ENCODE results near the gene CLEC16A.

CLEC16A gene

GRCh38 chr16:10971560-10971961 is 27.2 kb downstream of the CLEC16A start:
- peak; percentile 80 for DNase-seq

GRCh38 chr16:10972108-10972818 is 27.9 kb downstream of the CLEC16A start:
- DNase-seq = no peak

DNA sequence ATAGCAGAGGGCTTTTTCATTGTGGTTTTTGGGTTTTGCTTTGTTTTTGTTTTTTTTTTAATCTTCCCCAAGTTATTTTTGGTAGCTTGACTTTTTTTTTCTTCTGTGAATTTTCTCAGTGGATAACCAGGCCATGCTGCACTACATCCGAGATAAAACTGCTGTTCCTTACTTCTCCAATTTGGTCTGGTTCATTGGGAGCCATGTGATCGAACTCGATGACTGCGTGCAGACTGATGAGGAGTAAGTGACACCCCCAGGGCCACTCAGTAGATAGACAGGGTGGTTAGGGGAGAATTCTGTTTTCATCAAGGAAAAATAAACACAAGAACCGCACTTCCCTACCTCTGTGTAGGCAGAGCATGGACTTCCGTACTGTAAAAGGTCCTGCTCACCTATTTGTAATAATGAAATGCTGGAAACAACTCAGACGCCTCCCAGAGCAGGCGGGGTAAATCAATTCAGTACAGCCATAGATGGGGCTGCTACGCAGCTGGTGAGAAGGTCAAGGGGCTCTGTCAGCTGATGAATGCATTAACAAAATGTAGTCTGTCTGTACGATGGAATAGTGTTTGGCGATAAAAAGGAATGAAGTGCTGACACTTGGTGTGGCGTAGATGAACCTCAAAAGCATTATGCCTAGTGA is 28.6 kb downstream of the CLEC16A start:
- no peak for DNase-seq

GRCh38 chr16:10976634-10977033 is 32.3 kb downstream of the CLEC16A start:
- no peak for DNase-seq

- DNase-seq = no peak
These were observed 33.8 kb downstream of the CLEC16A start for GRCh38 chr16:10978124-10978523.

GRCh38 chr16:10978871-10979446 is 34.6 kb downstream of the CLEC16A start:
- DNase-seq = no peak

GRCh38 chr16:10979717-10980601 is 35.6 kb downstream of the CLEC16A start:
- DNase-seq = no peak

GRCh38 chr16:10980813-10981212 is 36.4 kb downstream of the CLEC16A start:
- no peak for DNase-seq

DNA sequence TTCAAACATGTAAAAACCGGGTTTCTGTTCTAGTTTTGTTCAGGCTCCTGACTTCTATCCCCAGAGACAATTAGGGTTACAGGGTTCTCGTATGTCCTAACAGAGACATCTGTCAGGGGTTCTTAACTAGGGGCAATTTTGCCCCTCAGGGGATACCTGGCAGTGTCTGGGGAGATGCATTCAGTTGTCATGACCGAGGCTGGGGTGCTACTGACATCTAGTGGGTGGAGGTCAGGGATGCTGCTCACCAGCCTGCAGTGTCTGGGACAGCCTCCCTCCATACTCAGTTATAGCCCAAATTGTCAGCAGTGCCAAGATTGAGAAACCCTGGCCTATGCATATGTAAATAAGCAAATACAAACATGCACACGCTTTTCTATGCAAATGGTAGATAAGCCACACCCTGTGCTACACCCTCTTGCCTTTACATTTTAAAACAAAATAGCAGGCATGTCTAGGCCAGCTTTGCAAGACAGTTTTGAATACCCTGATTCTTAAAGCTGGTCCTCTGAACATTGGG is 37.4 kb downstream of the CLEC16A start:
- peak; percentile 29 for DNase-seq

GRCh38 chr16:10982465-10983150 is 38.2 kb downstream of the CLEC16A start:
- no peak for DNase-seq

GRCh38 chr16:10983159-10983558 is 38.8 kb downstream of the CLEC16A start:
- DNase-seq = no peak

GRCh38 chr16:10984509-10984908 is 40.1 kb downstream of the CLEC16A start:
- DNase-seq = no peak

DNA sequence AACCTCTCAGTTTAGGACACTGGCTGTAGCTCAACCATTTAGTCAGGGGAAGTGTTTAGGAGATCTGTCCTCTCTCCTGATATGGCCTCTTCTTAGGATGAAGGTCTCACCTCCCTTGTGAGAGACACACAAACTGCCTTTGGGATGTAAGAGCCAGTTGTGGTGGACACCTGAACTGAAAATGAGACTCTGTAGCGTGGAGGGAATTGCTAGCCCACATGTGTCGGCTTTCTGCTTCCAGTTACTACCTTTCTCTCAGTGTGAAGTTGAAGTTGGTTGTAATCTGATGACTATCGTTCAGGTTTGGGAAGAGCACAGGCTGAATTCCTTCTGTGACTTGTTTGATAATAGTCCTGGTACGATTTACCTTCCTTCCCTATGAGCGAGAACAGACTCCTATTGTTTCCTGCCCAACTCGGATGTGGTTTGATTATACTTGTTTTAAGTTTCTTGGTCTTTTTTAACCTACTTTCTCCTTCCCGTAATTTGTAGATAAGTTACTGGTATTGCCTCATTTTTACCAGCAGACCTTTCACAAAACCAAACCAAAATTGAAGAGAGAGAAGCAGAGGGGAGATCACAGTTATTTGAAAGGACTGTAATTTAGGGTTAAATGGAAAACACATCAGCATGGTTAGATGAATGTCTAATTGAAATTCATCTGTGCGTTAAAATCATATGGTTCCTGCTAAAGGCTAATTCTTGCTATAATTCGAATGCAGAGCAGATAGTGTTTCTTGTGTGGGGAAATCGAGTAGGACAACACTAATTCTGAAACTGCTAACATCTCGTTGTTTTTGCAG is 43.2 kb downstream of the CLEC16A start:
- DNase-seq = no peak

GRCh38 chr16:10988164-10988803 is 43.9 kb downstream of the CLEC16A start:
- no peak for DNase-seq

GRCh38 chr16:10988879-10989278 is 44.5 kb downstream of the CLEC16A start:
- no peak for DNase-seq

DNA sequence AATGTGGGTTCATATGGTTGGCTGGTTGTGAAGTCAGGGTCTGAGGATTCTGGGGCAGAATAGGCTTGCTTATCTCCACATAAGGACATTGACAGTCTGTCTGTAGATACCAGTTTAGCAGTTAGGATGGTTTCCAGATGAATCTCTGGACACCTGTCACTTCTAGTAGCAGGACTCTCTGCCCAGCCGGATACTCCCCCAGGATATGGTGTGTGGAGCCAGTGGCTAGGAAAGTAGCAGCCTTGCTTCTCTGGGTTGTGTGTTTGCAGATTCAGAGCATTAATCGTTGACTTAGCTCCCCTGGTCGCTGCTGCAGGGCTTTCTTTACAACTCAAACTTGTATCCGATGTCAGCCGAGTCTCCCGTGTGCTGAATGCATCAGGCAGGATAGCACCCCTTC is 45.2 kb downstream of the CLEC16A start:
- no peak for DNase-seq

DNA sequence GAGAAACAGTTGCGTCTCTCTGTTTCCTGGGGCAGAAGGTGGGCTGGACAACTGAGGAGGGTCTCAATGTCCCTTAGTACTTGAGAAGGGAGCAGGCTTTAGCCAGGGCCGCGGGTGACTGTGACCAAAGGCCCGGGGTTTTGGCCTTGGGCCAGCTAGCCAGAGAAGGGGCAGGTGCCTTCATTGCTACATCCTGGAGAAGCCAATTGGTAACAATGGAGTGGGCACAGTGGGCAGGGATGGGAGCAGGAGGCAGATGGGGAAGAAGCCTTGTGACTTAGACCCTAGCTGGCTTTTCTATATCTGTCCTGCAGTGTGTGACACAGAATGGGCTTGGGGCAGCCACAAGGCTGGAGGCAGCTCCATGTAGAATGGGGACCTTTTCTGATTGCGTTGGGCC is 46.0 kb downstream of the CLEC16A start:
- DNase-seq = peak; percentile 20

GRCh38 chr16:10992112-10992511 is 47.7 kb downstream of the CLEC16A start:
- DNase-seq = no peak

DNA sequence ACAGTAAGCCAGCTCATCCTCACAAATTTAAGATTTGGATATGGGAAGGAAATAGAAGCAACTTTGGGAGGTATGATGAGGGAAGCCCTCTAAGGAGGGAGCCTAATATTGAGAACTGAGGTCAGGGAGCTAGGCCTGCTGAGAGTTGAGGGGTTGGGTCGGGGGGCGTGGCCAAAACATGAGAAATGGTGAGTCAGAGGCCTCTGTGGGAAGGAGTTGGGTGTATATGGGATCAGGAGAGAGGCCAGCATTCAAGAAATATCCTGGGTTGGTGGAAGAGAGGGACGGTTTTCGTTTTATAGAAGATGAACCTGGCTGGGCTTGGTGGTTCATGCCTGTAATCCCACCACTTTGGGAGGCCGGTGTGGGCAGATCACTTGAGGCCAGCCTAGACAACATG is 48.4 kb downstream of the CLEC16A start:
- DNase-seq = no peak

DNA sequence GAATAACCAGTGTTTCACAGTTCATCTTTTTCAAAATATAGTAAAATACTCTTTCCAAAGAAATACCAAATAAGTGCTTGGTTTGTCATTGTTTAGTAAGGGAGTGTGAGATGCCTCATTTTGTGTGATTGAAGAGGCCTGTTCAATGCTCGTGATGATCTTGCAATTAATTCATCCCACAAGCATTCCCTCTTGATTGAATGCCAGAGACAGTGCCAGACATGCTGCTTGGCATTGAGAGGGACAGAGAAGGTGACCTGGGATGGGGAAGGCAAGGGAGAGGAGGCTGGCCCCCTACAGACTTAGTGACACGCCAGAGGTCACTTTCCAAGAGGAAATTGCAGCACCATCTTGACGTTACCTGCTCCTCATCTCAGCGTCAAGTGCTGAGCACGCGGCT is 49.3 kb downstream of the CLEC16A start:
- DNase-seq = no peak

DNA sequence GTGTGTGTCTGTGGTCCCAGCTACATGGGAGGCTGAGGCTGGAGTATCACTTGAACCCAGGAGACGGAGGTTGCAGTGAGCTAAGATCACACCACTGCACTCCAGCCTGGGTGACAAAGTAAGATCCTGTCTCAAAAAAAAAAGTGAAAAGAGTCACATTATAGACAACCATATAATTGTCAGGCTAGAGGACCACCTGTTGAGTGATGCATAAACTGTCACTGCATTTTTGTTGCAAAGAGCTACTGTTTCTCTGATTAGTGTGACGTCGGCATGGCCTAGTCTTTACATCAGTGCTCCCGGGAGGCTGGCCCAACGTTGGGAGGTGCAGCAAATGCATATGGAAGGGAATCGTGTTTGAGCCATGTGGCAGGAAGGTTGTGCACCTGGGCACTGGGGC is 50.2 kb downstream of the CLEC16A start:
- no peak for DNase-seq

Measured in NCI-H146 (cell line).